Prostate gland (tissue), 2 donors: ENCODE measurements around the gene S100A10. TPM values are rescaled to one million over a fixed set of nuclear protein-coding genes. Genes with fewer than 3 reads are reported as not detected.

Source experiments
- DNase-seq: peaks from one replicate; pipeline ENCODE4 v3.0.0-alpha.2; 2019; ENCODE audit warnings: low spot score
- H3K27ac ChIP-seq, 2 donors: fragments of 200-600 bp; sonication (generic); 2 replicates each; pipeline ENCODE4 v1.5.1; 2017 to 2019
- H3K27me3 ChIP-seq: fragments of 200-600 bp; sonication (generic); replicated peaks from 2 replicates; pipeline ENCODE4 v1.5.1; 2019; ENCODE audit not compliant: insufficient read depth
- H3K36me3 ChIP-seq, 2 donors: fragments of 200-600 bp; sonication (generic); 1 replicate in 1 of 2; 2 replicates in 1 of 2; pipeline versions ENCODE4 v1.5.1 to v1.8.1; 2017 to 2019
- H3K4me1 ChIP-seq: fragments of 200-600 bp; sonication (generic); replicated peaks from 2 replicates; pipeline ENCODE4 v1.5.1; 2019
- H3K4me3 ChIP-seq, 2 donors: fragments of 200-600 bp; sonication (generic); 2 replicates each; pipeline ENCODE4 v1.5.1; 2017 to 2019
- H3K9me3 ChIP-seq: fragments of 200-600 bp; sonication (generic); 2 replicates; pipeline ENCODE4 v1.5.1; 2017
- CTCF ChIP-seq, 4 experiments: fragments of 200-600 bp in 2 of 4; fragments of 450-650 bp in 2 of 4; sonication (generic) in 2 of 4; IDR thresholded peaks; 1 replicate in 3 of 4; 2 replicates in 1 of 4; pipeline ENCODE4 v1.5.1; 2016 to 2019; ENCODE audit warnings: antibody characterized with exemption in 4 of 4, mild to moderate bottlenecking in 2 of 4, moderate library complexity in 2 of 4
- POLR2A ChIP-seq: fragments of 450-650 bp; IDR thresholded peaks from one replicate; pipeline ENCODE4 v1.6.1; 2016; ENCODE audit warnings: antibody characterized with exemption, mild to moderate bottlenecking
- POLR2AphosphoS5 ChIP-seq: sonication (generic); formaldehyde crosslinking; IDR thresholded peaks from one replicate; pipeline ENCODE4 v1.6.1; 2017; ENCODE audit warnings: antibody characterized with exemption
- WGBS: methylation state at CpG from one replicate; pipeline ENCODE4 v1.1.5; 2018; 5-methylcytosine and 5-hydroxymethylcytosine counted together
- intact Hi-C: fragments of 100-400 bp; cut with DNase I; formaldehyde crosslinking; loops from one replicate; pipeline ENCODE4 v1.14.2; 2022
- total RNA-seq, 2 donors: library from RNA; depleted of rRNA; stranded (reverse); fragments of >200 nt; gene quantifications; one replicate each; pipeline ENCODE4 v1.1.0, GENCODE V29; 2016

The S100A10 gene
- total RNA-seq, 2 donors from 2014 or later, result 61.7 to 72.1 TPM

GRCh38 chr1:151984313-151984956, 9.2 kb downstream of the S100A10 start:
- Histone ChIP-seq H3K27ac (no peak overlapping the region), H3K4me3 (no peak overlapping the region), H3K27me3 (no peaks in the 10 kb centered on the region), H3K4me1 (peaks cover 9% of the 10 kb centered on the region), H3K9me3 (no peaks in the 10 kb centered on the region), H3K36me3 (no peaks in the 10 kb centered on the region)
- no peak for DNase-seq
- 80% methylated on average over 1 of the region's 1 CpG for WGBS
- intact Hi-C loops, result no loop called here
- TF ChIP-seq POLR2AphosphoS5 (no peak), CTCF (IDR thresholded peaks at IDR 0.05) (no peak), POLR2A (no peak)

- H3K4me1 ChIP-seq, result no peaks in the 10 kb centered on the region
- H3K4me3 ChIP-seq, result no peak overlapping the region
- intact Hi-C loops, result no loop called here
- no peaks in the 10 kb centered on the region for H3K9me3 ChIP-seq
- WGBS, result 50% methylated on average over 1 of the region's 1 CpG
- H3K27ac ChIP-seq, result no peak overlapping the region
- TF ChIP-seq POLR2A, result no peak
- no peak for TF ChIP-seq POLR2AphosphoS5
- TF ChIP-seq CTCF (IDR thresholded peaks at IDR 0.05), result no peak
- no peaks in the 10 kb centered on the region for H3K36me3 ChIP-seq
- no peaks in the 10 kb centered on the region for H3K27me3 ChIP-seq
- no peak for DNase-seq
Measured at GRCh38 chr1:151982300-151983005, 11.2 kb downstream of the S100A10 start.

- no peaks in the 10 kb centered on the region for H3K36me3 ChIP-seq
- no peak for DNase-seq
- WGBS, result 82% methylated on average over 5 of the region's 5 CpGs
- H3K27ac ChIP-seq, result no peak overlapping the region
- no peaks in the 10 kb centered on the region for H3K4me1 ChIP-seq
- TF ChIP-seq CTCF (IDR thresholded peaks at IDR 0.05) (no peak), POLR2A (no peak), POLR2AphosphoS5 (no peak)
- intact Hi-C loops, result no loop called here
- H3K27me3 ChIP-seq, result no peaks in the 10 kb centered on the region
- H3K9me3 ChIP-seq, result no peaks in the 10 kb centered on the region
- no peak overlapping the region for H3K4me3 ChIP-seq
Measured at GRCh38 chr1:151981178-151981525, 12.5 kb downstream of the S100A10 start.

GRCh38 chr1:151980287-151981177, 13.1 kb downstream of the S100A10 start:
- Histone ChIP-seq H3K27ac (no peak overlapping the region), H3K27me3 (no peaks in the 10 kb centered on the region), H3K9me3 (no peaks in the 10 kb centered on the region), H3K4me1 (no peaks in the 10 kb centered on the region), H3K4me3 (no peak overlapping the region), H3K36me3 (no peaks in the 10 kb centered on the region)
- TF ChIP-seq POLR2A (no peak), CTCF (IDR thresholded peaks at IDR 0.05) (no peak), POLR2AphosphoS5 (no peak)
- DNase-seq, result no peak
- intact Hi-C loops, result no loop called here
- WGBS, result 64% methylated on average over 5 of the region's 5 CpGs
